ENCODE results near the gene KCNQ5. TPM values are rescaled to one million over a fixed set of nuclear protein-coding genes. Genes with fewer than 3 reads are reported as not detected.

The KCNQ5 gene
- polyA plus RNA-seq, 4 donors: 0.24 to 0.41 (median 0.32) TPM

DNA sequence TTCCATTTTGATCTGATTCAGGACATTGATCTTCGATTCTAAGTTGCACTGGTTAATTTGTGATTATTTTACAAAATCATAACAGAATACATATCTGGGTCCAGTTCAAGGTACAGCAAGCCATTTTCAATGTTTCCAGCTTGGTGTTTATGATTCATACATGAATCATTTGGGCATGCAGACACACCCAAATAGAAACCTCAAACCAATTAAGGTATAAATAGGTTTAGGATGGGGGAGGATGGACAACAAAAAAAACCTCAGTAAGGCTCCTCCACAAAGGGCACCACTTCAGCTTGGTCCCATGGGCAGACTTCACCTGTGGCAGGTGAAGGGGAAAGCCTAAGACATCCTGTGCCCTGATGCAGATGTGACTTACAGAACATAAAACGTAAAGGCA, 410.7 kb downstream of the KCNQ5 start:
- DNase-seq (ENCODE audit: low read depth in 4 of 4, low spot score in 3 of 4): no peak

DNA sequence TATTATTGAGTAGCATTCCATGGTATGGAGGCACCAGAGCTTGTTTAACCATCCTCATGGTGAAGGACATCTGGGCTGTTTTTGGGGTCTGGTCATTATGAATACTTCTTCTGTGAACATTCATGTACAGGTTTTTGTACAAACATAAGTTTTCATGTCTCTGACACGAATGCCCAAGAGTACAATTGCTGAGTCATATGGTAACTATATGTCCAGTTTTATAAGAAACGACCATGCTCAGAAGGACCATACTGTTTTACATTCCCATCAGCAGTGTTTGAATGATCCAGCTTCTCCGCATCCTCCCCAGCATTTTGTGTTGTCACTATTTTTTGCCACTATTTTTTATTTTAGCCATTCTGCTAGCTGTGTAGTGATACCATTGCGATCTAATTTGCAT, 414.8 kb downstream of the KCNQ5 start:
- DNase-seq (ENCODE audit: low read depth in 4 of 4, low spot score in 3 of 4): no peak

DNA sequence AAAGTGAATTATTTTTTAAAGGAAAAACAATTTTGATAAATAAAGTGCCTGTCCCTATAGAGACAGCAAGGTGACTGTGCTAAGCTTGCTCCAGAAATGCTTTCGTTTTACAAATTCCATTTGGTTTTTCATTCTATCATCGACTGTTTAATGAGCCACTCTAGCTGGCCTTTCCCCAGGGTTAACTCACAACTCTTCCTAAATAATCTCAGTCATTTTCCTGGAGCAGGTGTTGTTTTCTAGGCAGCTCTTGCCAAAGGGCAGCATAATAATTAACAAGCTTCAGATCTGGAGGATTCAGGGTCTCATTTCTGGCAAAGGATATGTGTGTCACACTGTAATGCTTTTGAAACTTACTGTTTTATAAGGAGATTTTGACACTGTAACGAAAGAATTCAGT, 419.2 kb downstream of the KCNQ5 start:
- DNase-seq (ENCODE audit: low read depth in 4 of 4, low spot score in 3 of 4): no peak

DNA sequence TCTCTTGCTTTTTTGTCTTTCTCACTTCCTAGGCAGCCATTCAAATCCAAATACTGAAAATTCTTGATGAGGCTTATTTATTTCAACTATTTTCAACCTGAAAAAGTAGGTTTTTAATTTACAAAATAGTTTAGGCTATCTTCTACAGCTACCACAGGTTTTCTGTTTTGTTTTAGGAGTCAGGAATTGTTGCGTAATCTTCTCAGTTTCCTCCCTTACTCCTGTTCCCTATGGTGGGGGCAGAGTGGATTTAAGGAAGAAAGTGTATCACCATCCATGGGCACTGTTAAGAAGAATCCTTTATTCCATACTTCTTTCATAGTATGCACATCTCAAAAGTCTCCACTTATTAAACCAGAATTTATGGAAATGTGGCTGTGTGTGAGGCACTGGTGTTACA, 421.0 kb downstream of the KCNQ5 start:
- DNase-seq (ENCODE audit: low read depth in 4 of 4, low spot score in 3 of 4): no peak

DNA sequence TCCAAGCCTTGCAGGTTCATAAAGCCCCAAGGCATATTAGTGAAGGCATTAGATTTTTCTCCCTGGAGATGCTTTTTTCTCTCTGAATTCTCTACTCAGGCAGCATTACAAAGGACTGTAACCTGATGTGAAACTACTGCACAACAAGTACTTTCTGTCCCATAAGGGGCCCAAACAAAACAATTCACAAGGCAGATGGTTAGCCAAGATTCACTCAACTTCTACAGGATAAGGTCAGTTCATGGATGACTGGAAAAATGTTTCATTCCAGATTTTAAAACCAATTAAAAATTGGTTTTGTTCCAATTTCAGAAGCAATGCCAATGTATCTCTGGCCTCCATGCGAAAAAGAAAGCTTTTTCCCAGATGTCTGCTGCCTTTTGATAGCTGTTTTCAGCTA, 421.6 kb downstream of the KCNQ5 start:
- DNase-seq (ENCODE audit: low read depth in 4 of 4, low spot score in 3 of 4): no peak

DNA sequence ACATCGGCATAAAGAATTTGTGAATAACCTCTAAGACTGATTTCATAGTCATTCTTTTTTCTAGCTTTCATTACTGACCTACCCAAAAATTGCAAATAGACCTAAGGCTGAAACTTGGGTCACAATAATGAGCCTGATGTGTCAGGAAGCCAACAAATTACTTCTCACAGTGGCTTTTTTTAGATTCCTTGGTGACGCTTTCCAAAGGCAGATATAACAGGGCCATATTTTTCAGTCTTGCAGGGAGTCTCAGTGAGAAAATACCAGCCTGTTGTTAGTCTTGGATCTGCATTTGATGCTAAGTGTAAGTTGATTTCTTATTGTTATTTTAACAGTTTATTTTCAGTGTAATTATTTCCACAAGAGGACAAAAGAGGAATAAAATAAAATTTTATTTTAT, 423.7 kb downstream of the KCNQ5 start:
- DNase-seq (ENCODE audit: low read depth in 4 of 4, low spot score in 3 of 4): no peak

DNA sequence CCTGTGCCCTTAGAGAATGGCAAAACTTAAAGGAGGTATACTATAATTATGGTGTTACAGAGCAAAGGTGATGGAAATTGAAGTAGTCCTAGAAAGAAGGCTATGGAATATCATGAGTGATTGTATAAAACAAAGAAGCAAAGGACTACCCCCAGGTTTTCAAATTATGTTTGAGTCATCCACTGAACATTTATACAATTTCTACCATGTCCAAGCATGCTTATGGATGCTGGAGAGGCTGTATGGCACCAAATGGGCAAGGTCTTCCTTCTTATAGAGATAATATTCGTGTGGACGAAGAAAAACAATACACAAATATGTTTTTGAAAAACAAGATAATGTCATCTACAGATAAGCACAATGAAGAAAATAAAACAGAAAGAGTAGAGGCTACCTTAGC, 425.9 kb downstream of the KCNQ5 start:
- no peak for DNase-seq (ENCODE audit: low read depth in 4 of 4, low spot score in 3 of 4)

DNA sequence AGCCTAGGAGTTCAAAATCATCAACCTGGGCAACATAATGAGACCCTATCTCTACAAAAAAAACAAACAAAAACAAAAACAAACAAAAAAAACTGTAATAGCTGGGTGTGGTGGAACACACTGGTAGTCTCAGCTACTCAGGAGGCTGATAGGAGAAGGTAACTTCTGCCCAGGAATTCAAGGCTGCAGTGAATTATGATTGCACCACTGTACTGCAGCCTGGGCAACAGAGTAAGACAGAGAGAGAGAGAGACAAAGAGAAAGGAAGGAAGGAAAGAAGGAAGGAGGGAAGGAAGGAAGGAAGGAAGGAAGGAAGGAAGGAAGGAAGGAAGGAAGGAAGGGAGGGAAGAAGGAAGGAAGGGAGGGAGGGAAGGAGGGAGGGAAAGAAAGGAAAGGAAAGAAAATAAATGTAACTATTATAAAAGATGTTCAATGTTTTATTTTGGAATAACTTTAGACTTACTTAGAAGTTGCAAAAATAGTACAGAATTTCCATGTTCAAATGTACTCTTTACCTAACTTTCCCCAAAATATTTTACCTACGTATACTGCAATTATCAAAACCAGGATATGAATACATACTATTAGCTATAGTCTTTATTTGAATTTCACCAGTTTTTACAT, 428.2 kb downstream of the KCNQ5 start:
- no peak for DNase-seq (ENCODE audit: low read depth in 4 of 4, low spot score in 3 of 4)

DNA sequence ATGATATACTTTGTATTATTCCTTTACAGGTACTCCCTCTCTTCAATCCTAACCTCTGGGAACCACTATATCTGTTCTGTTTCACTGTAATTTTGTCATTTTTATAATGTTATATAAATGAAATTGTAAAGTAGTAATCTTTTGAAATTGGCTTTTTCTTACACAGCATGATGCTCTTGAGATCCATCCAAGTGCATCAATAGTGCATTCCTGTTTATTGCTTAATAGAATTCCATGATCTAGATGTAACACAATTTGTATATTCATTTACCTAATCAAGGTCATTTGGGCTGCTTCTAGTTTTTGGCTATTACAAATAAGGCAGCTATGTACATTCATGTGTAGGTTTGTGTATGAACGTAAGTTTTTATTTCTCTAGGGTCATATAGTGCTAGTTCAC, 428.8 kb downstream of the KCNQ5 start:
- DNase-seq (ENCODE audit: low read depth in 4 of 4, low spot score in 3 of 4): no peak

DNA sequence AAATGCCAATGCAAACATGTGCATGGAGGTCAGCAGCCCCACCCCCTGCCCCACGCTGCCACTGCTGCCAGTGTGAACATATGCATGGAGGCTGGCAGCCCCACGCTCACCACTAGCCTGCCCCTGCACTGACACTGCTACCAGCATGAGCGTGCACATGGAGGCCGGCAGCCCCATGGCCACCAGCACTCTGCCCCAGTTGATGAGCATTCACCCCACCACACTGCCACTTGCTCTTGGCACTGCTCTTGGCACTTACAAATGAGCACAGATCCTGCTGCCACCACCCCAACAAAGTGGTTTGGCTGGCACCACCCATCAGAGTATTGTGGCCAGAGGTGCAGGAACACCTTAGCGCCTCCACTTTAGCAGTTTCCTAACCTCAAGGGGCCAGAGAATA, 429.3 kb downstream of the KCNQ5 start:
- no peak for DNase-seq (ENCODE audit: low read depth in 4 of 4, low spot score in 3 of 4)

DNA sequence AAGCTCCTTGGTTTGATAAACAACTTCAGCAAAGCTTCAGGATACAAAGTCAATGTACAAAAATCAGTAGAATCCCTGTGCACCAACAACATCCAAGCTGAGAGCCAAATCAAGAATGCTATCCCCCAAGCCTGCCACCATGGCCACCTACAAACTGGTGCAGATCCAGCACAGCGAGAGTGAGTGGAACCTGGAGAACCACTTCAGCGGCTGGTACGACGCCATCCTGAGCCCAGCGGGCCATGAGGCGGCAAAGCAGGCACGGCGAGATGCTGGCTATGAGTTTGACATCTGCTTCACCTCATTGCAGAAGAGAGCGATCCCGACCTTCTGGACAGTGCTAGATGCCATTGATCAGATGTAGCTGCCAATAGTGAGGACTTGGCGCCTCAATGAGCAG, 433.1 kb downstream of the KCNQ5 start:
- DNase-seq (ENCODE audit: low read depth in 4 of 4, low spot score in 3 of 4): no peak

DNA sequence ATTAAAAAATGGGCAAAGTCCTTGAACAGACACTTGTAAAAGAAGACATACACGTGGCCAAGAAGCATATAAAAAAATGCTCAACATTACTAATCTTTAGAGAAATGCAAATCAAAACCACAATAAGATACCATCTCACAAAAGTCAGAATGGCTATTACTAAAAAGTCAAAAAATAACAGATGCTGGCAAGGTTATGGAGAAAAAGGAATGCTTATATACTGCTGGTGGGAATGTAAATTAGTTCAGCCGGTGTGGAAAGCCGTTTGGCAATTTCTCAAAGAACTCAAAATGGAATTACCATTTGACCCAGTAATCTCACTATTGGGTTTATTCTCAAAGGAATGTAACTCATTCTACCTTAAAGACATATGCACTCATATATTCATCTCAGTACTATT, 436.9 kb downstream of the KCNQ5 start:
- no peak for DNase-seq (ENCODE audit: low read depth in 4 of 4, low spot score in 3 of 4)

DNA sequence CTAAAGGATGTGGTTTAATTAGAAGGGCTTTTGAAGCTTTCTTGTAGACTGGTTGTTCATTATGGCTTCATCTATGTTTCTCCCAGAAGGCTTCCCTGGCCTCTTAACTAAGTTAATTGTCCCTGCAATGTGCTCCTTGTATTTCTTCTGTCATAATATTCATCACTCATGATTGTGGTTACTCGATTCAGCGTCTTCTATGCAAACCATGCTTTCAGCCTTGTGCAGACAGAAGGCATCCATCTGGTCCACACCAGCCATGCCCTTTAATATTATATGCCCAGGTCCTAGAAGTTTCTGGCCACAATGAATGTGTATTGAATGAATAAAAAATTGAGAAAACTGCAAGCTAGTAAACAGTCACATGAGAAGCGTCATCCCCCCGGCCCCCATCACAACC, 440.3 kb downstream of the KCNQ5 start:
- no peak for DNase-seq (ENCODE audit: low read depth in 4 of 4, low spot score in 3 of 4)

DNA sequence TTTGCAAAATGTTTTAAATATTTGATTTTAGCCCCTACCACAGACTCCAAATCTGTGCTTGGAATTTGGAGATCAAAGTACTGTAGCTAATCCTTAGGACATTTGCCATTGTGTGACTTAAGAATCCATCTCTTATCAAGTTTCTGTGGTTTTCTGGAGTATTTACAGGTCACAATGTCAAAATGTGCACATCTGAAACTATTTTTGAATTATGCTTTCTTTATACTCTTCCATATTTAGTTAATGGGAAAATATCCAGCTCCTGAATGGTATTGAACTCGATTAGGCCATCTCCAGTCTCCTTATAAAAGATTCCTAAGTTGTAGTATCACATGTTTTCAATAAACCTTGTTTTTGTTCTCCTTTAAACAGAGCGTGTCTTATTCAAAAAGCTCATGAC, 441.0 kb downstream of the KCNQ5 start:
- DNase-seq (ENCODE audit: low read depth in 4 of 4, low spot score in 3 of 4): no peak

DNA sequence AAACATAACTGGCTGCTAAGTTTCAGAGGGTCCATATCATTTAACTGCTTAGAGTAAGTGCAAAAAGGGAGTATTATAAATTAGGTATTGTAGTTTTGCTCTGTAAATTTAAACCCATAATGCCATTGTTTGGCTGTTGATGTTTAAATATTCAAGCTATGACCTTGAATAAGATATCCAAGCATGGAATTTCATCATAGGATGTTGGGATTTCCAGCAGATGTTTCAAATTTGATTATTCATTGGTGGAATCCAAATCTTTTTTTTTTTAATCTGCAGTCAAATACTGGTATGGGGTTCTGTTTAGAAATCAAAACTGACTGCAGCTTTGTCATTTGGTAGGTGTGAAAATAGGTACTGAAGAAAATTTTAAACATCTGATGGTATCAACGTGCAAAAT, 442.4 kb downstream of the KCNQ5 start:
- no peak for DNase-seq (ENCODE audit: low read depth in 4 of 4, low spot score in 3 of 4)

DNA sequence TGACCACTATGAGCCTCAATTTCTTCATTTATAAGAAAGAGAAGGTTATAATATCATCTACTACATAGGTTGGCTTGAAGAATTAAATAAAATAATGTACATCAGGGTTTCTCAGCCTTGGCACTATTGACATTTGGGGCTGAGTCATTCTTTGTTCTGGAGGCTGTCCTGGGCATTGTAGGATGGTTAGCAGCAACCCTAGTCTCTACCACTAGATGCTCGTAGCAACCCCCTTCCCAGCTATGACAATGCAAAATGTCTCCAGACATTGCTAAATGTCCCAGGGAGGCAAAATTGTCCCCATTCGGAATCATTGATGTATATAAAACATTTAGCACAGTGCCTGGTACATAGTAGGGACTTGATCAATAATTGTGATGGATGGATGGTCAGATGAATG, 451.4 kb downstream of the KCNQ5 start:
- DNase-seq (ENCODE audit: low read depth in 4 of 4, low spot score in 3 of 4): no peak

DNA sequence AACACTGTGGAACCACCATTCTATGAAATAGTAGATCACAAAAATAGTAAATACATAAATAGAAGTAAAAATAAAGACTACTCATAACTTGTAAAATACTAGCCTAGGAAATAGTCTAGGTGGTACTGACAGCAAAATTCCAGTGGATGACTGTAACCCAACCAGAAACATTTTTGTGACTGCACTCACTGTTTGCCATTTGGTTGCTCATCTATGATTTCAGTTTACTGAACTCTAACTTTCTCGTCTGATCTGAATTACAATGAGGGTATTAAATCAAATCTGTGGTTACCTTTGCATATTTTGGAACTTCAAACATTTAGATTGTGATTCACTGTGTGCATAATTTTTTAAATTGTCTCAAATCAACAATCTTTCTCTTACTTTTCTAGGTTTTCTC, 452.3 kb downstream of the KCNQ5 start:
- DNase-seq (ENCODE audit: low read depth in 4 of 4, low spot score in 3 of 4): no peak

DNA sequence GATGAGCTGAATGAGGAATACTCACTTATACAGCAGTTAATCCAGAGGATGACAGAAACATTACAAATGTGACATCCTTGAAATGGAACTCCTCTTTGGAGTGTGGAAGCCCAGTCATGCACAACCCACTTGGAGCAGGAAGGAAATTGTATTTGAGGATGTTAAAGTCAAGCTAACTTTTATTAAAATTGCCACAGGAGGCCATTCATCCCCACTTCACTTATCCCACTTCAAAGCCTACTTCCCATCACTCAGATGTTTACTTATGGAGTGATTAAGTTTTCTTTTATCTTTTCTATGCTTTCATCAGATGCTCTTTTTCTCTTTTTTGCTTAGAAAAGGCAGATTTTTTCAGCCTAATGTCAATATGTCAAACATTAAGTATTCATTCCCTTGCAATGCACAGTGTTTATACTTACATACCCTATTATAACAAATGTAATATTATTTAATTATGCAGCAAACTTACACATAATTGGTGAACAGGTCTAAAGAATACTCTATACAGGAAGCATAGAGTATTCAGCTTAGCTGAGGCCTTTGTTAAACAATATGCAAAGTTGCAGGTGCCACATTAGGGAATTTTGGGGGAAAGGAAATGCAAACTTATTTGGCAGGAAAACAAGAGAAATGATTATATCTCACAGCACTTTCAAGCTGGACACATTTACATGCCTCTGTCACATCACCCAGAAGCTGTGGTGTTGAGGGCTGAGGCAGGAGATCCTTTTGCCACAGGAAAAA, 454.5 kb downstream of the KCNQ5 start:
- no peak for DNase-seq (ENCODE audit: low read depth in 4 of 4, low spot score in 3 of 4)

DNA sequence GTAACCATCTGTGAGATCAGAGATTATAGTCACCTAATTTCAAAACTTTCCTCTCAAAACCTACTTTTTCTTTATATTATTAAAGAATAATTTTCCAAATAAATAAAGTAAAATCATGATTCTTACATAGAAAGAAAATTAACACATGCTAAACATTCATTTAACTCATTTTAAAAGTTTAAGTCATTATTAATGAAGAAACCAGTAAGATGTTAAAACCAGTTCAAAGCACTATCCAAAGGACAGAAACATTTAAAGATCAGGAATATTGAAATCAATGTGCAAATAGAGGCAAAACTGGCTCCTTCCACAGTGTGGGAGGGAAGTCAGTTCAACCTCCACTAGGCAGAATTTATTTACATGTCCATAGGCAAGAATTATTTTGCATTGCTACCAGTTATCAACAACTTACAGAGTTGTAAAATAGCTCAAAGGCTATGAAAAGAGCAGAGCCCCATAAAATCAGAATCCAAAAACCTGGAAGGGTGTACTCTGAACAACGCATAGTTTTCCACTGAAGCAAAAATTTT, 456.5 kb downstream of the KCNQ5 start:
- DNase-seq (ENCODE audit: low read depth in 4 of 4, low spot score in 3 of 4): no peak

DNA sequence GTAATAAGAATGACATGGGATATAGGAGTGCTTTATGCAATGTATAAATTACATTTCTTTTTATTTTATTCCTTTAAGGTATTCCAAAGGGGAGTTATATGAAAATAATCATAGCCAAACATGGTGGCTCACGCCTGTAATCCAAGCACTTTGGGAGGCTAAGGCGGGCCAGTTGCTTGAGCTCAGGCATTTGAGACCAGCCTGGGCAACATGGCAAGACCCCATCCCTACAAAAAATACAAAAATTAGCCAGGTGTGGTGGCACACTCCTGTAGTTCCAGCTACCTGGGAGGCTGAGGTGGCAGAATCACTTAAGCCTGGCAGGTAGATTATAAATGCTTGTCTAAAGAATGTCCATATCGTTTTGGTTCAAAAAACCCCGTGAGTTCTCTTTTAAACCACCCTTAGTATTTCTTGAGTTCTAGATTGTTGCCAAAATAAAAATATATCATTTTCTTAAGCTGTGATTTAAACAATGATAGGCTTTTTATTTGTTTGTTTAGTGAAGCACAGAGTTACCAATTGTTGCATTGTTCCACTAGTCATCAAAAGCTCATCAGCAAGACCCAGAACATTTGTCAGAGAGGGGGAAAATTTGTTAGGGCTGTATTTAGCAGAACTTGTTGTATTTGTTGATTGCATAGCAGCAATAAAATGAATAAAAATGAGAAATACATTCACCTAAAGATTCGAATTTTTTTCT, 457.2 kb downstream of the KCNQ5 start:
- DNase-seq (ENCODE audit: low read depth in 4 of 4, low spot score in 3 of 4): no peak

DNA sequence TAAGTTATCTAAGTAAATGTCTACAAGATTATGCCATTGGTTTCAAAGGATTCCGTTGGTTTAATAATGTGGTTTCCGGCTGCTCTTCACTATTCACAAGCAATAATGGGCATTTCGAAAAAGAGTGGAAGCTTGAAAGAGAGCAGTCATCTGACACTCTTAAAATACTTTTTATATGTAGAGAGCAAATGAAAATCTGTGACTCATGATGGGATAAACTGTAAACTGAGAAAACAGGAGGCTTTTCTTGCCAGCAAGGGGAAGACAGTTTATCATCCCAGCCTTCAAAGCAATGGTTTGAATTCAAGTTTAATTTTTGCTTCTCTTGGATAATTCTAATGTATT, 457.7 kb downstream of the KCNQ5 start:
- no peak for DNase-seq (ENCODE audit: low read depth in 4 of 4, low spot score in 3 of 4)

DNA sequence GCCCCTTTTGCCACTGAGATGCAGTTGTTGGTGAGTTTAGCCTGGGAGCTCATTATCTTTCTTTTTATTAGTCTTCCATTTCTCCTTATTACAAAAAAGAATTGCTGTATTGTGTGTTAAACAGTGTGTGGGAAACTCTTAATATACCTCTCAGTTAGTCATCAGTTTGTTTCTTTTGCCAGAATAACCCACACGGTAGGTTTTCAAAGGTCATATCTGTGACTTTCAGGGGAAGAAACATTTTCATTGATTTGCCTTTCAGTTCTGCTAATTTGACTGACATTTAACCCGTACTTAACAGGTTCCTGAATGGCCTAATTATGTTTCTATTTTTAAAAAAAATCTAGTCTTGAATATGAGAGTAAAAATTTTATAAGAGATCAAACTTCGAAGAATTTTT, 458.1 kb downstream of the KCNQ5 start:
- DNase-seq (ENCODE audit: low read depth in 4 of 4, low spot score in 3 of 4): no peak

All from right renal pelvis (tissue), 4 donors.